GM20431 (cell line): ENCODE results near the gene RGPD3.
"Not testable (repeated sequence)": the region's sequence is repeated elsewhere in the genome, so short reads cannot be mapped to it uniquely, and the experiment has no call there.

Experiments
- in situ Hi-C: fragments of 300-500 bp; cut with MseI, MboI; formaldehyde crosslinking; loops from one replicate; pipeline ENCODE4 v1.15.0; 2020; ENCODE audit warnings: low sequenced_read_pairs; ENCODE audit not compliant: unreplicated experiment

The RGPD3 gene

DNA sequence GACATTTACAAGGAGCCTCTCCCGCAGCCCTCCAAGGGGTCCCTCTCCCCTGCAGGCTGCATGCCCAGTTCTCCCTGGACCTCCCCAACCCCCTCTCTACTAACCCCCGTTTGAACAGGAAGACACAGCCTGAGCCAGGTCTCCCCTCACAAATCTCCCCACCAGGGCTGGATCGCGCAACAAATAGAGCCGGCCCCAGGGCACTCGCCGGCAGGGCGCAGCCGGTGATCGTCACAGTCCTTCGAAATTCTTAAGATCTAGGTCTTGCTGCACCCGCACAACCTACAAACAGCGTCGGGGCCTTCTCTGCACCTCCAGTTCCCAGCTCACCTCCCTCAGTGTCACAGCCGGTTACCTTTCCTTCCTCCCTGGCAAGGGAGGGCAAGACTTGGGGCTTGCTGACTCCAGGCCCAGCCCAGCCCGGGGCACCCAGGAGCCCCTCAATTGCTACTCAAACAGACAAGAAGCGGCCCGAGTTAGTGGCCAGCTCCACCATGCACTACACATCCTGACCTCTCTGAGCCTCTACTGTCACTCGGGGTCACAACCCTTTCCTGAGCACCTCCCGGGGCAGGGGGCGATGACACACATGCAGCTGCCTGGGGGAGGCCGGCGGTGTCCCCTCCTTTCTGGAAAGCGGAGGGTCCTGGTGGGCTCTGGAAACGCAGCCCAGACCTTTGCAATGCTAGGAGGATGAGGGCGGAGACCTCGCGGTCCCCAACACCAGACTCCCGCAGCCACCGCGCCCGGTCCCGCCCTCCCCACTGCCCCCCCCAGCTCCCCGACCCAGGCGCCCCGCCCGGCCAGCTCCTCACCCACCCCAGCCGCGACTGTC is 18.6 kb upstream of the RGPD3 start, which contains the start of gene CD8B2:
Gene CD8B2 (plus strand): TSS at position 814 of the 835 bp plus-strand sequence. CDS start 63 bp downstream, outside the sequence.
- in situ Hi-C loops, result not testable (repeated sequence)

DNA sequence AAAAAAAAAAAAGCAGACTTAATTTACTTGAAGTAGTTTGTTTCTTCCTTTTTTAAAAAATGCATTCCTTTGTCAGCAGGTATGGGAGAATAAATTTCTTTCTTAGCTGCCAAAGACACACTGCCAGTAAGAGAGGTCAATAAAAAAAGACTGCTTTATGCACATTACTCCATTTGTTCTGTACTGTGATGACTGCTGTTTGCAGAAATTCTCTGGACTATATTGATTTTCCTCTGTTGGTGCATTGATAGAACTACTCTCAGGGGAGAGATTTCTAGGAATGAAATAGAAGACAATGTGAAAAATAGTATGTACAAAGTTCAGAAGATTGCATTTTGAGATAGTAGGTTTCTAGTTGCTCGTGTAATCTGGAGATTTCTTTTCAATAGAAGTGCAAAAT is 11.3 kb upstream of the RGPD3 start:
- in situ Hi-C loops, result not testable (repeated sequence)

DNA sequence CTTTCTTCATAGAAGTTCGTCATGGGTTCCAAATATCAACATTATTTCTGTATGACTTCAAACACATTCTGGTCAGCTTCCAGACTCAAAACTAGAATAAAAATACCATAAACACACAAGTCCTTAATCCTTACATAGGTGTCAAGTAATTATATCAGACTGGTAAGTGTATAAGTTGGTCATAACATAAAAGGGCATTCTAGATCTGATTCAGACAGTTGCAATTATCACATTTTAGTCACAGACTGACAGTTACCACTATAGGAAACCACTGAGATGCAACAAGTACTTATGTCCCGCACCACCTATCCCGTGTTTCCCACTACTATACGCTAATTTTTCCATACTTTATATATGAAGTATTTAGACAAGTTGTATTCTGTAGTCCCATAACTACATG is 9.4 kb upstream of the RGPD3 start:
- in situ Hi-C loops, result not testable (repeated sequence)

DNA sequence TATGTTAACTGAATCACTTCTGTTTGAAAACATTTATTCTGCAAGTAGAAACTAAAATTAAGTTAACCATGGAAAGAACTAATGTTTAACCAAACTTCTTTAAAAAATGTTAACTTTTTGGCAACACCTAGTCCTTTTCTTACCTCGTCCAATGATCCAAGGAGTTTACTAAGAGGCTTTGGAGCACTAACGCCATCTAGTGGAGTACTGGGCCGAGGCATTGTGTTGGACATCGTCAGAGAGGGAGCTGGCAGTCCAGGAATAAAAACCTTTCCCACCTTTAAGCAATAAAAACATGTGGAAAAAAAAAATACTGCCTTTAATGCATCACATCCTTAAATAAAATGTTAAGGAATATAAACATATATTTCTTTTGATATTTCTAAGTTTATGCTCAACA is 2.4 kb upstream of the RGPD3 start:
- in situ Hi-C loops, result not testable (repeated sequence)

DNA sequence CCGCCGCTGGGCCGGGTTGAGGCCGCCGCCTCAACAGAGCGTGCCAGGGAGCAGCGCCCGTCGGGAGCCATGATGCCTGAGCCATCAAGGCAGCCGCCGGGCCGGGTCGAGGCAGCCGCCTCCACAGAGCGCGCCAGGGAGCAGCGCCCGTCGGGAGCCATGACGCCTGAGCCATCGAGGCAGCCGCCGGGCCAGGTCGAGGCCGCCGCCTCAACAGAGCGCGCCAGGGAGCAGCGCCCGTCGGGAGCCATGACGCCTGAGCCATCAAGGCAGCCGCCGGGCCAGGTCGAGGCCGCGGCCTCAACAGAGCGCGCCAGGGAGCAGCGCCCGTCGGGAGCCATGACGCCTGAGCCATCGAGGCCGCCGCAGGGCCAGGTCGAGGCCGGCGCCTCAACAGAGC is 697 bp downstream of the RGPD3 start:
- in situ Hi-C loops, result not testable (repeated sequence)

DNA sequence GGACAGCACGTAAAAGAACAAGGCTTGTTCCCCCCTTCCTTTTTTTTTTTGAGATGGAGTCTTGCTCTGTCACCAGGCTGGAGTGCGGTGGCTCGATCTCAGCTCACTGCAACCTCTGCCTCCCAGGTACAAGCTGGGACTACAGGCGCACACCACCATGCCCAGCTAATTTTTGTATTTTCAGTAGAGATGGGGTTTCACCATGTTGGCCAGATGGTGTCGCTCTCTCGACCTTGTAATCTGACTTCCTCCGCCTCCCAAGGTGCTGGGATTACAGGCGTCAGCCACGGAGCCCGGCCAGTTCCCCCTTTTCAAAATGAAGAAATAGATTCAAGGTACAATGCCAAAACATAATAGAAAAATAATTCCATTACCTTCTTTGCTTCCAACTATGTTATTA is 6.3 kb downstream of the RGPD3 start:
- in situ Hi-C loops, result not testable (repeated sequence)

DNA sequence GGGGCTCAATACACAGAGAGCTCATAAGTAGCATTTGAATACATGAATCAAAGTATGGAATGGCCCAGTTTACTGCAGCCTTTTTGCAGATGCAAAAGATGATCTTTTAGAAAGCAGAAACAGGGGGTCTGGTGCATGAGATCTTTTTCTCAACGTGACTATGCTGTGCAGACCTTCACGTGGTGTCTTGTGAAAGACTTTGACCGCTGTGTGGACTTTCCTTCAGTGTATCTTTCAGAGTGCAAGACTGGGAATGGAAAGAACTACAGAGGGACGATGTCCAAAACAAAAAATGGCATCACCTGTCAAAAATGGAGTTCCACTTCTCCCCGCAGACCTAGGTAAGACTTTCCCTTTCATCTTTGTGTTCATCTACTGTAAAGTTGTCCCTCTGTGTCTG is 77.5 kb downstream of the RGPD3 start:
- in situ Hi-C loops, result not testable (repeated sequence)

DNA sequence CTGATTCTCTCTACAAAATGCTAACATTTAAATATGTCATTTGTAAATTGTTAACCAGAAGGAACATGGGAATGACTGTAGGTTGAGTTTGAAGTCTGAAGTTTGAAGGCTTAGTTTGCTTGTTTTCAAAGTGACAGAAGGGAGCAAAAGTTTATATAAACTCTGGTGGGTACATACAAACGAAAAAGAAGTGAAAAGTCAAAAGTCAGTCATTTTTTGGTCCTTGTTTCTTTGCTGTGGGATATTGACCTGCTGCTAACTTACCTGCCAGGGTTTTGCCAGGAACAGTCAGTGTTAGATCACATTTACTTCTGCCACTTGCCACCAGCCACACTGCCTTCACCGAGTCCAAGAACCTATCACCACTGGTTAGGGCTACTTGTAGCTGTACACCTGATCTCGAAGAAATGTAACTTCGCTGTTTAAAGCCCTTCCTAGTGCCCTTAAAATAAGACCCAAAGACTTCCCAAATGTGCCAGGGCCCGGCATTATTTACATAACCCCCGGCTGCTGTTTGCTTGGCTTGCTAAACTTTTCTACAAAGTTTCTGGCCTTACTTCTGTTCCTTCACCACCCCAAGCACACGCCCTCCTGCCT is 79.3 kb downstream of the RGPD3 start:
- in situ Hi-C loops, result not testable (repeated sequence)

DNA sequence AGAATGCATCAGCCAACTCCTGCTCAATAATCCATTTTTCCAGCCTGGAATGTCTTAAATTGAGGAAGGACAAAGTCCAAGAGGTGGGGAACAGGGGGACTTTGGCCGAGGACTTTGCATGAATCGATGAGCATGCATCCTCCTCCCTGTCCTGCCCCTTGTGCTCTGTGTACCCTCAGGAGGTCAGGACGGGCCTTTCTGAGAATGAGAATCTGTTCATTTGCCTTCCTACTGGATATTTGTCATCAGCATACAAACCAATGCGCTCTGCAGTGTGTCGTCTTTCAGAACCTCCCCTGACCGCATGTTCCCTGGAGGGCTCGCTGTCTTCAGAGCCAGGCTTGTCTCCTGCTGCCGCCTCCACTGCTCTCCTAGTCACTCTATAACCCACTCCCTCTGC is 83.7 kb downstream of the RGPD3 start:
- in situ Hi-C loops, result not testable (repeated sequence)

DNA sequence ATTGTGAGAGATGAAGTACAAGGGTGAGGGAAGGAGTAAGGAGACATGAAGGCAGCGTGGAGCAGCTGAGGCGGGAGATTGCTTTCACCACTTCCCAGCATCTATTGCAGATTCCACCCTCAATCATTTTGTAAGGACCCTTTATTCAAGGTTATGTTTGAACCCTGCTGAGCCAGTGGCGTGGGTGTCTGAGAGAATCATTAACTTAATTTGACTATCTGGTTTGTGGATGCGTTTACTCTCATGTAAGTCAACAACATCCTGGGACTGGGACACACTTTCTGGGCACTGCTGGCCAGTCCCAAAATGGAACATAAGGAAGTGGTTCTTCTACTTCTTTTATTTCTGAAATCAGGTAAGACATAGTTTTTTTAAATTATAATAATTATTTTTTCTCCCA is 86.3 kb downstream of the RGPD3 start:
- in situ Hi-C loops, result not testable (repeated sequence)

DNA sequence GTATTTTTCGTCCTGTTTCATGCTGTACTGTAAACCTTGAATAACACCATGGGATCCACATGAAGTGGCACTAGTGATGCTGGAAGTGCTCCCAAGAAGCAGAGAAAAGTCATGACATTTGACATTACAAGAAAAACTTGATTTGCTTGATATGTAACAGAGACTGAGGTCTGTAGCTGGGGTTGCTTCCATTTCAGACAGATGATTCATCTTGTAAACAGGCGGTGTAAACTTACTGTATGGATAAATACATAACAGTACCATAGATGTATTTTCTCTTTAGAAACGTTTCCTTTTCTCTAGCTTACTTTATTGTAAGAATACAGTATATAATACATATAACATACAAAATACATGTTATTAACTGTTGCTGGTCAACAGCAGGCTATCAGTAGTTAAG is 88.6 kb downstream of the RGPD3 start:
- in situ Hi-C loops, result not testable (repeated sequence)

DNA sequence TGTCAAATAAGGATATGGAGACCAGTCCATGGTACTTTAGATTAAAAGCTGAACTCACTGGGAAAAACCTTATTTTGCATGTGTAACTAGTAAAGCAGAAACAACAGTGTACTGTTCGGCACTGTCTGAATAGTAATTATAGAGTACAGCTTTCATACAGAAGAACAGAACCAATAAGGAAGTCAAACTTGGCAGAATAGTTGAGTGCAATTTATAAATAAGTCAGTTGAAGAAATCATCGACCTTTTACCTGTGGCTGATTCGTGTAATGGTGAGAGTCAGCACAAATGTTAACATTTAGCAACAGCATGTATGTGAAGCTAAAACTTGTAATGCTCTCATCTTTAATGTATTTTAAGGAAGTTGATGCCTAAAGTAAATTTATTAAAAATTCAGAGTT is 99.0 kb downstream of the RGPD3 start:
- in situ Hi-C loops, result not testable (repeated sequence)

DNA sequence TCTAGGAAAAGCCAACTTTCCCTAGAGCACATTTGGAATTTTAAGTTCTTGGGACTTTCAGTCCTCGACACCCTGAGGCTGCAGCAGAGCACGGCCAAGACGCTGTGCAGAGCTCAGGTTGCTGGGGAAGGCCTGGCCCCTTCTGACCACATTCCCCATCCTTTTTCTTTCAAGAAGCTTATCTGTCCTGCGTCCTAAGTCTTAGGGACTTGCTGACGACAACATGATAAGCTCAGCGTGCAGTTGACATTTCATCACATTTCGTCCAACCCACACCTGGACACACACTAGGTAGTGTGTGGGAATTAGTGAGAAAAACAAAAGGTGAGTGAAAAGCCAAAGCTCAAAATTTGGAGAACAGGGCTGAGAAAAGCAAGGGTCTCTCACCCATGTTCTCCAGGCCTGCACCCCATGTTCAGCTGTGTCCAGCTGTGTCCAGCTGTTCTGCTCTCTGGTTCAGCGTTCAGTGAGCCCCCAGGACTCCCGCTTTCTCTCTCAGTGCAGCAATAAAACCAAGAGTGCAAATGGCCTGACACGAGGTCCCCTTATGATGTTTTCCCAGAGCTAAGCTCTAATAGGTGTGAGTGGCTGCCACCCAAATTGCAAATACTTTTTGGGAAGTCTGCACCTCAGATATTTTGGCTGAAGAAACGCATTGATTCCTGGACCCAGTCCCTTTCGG is 101.9 kb downstream of the RGPD3 start:
- in situ Hi-C loops, result no loop called here

DNA sequence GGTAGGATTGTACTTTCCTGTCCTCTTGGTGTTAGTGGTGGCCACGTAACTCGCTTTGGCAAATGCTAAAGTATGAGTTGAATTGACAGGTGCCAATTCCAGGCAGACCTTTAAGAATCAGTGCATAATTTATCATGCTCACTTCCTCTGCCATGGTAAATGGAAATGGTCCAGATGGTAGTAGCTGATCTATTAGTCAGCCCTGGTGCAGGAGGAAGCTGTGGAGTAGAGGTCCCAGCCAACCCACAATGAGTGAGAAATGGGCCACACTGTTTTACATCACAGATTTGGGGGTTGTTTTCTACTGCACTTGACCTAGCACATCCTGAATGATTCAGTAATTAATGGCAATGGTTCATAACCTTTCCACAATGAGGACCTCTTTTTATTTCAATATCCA is 104.4 kb downstream of the RGPD3 start:
- in situ Hi-C loops, result no loop called here

DNA sequence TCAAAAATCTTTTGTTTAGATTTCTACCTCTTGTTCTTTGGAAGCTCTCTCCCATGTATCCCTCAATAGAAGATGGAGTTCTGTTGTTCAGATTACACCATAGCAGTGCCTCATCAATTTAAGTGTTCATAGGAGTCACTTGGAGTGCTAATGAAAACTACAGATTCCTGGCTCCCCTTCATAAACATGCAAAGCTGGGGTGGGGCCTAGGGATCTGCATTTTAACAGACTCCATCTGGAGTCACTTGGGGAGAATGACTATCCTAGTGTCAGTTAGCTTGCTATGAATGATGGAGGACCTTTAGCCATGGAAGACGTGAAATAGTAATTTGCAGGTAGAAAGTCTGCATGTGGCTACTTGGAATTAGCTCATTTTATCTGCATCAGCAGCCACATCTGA is 105.4 kb downstream of the RGPD3 start:
- in situ Hi-C loops, result no loop called here

DNA sequence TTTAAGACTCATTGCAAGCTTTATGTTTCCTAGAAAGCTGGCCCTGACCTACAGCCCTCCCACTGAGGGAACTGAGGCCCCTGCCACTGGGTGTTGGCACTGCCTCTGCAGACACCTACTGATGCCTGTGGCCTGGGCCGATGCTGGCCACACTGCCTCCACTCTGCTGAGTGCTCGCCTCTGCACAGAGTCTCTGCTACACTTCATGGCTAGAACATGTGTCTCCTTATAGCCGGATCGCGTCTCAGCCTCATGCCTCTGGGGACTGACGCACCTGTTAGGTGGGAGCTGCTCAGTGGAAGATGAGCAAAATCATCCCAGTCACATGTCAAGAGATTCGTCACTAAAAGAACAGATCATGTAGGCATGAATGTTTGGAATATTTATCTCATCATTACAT is 108.7 kb downstream of the RGPD3 start:
- in situ Hi-C loops, result no loop called here

DNA sequence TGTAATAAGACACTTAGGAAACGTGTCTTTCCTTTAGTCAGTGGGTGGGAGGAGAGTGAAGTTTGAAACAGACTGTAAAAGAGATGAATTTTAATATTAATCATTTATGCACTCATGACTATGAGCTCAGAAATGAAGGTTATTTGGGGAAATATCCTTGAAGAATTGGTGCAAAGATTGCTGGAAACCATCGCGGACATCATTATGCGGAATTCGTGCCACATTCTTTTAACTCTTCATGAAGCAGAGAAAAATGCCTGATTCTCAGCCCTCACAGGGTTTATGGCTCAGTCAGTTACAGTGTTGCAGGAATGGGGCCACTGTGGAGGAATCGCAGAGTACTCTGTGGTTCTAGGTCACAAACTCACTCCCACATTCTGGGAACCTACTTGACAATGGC is 109.7 kb downstream of the RGPD3 start:
- in situ Hi-C loops, result no loop called here

DNA sequence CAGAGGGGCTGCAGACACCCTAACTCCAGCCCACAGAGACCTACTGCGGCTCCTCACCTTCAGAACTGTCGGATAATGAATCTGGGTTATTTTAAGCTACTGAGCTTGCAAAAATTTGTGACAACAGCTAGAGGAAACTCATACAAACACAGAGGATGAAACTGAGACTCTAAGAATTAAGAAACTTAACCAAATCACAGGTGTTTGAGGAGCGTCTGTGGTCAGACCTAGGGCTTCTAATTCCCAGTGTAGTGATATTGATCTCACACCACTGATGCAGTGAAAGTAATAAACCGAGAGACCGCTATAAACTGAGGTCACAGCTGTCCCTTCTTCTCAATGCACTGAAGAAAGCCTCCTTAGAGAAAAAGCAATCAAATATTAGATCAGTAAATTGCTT is 110.1 kb downstream of the RGPD3 start:
- in situ Hi-C loops, result no loop called here

DNA sequence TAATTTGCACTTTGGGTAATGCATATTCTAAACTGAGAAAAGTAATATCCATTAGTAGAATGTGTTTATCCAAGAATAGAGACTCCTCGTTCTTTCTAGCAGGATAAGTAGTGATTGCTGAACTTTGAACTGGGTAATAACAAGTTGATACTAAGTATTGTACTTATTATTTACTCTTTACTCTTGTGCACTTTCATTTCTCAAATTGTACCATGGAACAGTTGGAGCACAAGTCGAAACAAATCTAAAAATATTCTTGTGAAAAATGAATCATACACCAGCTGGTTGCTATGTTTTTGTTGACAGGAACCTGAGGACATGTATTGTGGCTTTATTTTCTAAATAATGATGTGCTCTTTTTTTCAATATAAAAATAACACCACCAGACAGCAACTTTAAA is 111.9 kb downstream of the RGPD3 start:
- in situ Hi-C loops, result no loop called here

DNA sequence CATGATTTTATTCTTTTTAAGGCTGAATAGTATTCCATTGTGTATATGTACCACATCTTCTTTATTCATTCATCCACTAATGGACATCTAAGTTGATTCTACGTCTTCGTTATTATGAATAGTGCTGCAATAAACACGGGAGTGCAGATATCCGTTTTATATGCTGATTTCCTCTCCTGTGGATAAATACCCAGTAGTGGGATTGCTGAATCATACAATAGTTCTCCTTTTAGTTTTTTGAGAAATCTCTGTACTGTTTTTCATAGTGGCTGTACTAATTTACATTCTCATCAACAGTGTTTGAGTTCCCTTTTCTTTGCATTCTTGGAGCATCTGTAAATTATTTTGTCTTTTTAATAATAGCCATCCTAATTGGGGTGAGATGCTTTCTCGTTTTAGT is 114.5 kb downstream of the RGPD3 start:
- in situ Hi-C loops, result no loop called here

DNA sequence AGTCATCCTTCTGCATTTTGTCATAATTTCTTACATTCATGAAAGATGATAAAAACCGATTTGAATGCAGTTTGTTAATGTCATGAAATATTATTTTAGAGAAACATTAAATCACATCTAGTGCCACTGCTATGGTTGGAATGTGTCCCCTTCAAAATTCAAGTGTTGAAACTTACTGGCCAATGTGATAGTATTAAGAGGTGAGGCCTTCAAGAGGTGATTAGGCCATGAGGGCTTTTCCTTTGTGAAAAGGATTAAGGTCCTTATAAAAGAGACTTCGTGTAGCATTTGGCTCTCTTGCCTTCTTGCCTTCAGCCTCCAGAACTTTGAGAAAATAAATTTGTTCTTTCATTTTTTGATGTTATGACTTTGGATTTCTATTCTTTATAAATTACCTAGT is 117.2 kb downstream of the RGPD3 start:
- in situ Hi-C loops, result no loop called here
